ENCODE measurements around the gene LRBA.

GRCh38 chr4:150561143-150561737 lies 453.8 kb downstream of the LRBA start:
- TF ChIP-seq CTCF (conservative IDR thresholded peaks at IDR 0.05 in 1 of 2, IDR thresholded peaks at IDR 0.05 in 1 of 2; ENCODE audit: low read depth in 1 of 2, low read length in 2 of 2) (no peak), EZH2 (IDR thresholded peaks at IDR 0.05; ENCODE audit: low read length, missing control alignments) (no peak)

Measured in fibroblast of lung (primary cell).